ENCODE results near the gene PSMB8.

The PSMB8 gene

GRCh38 chr6:32853541-32854375, 9.9 kb upstream of the PSMB8 start, which contains the start of the genes PSMB9 and TAP1 (continued):
- TF ChIP-seq HIC1 (tag by site-specific recombination; IDR thresholded peaks at IDR 0.05) (peak; percentile 47; the same call in 1 of the 2 replicates), CTCF (tag by site-specific recombination; IDR thresholded peaks at IDR 0.05) (peak; percentile 98), ZNF266 (tag by site-specific recombination; IDR thresholded peaks at IDR 0.05; ENCODE audit: low read depth) (no peak), ZNF555 (tag by site-specific recombination; conservative IDR thresholded peaks at IDR 0.05) (no peak), SP3 (tag by site-specific recombination; IDR thresholded peaks at IDR 0.05) (peak; percentile 88), ZBTB26 (tag by site-specific recombination; optimal IDR thresholded peaks at IDR 0.05) (peak; percentile 80), ZNF837 (tag by site-specific recombination; IDR thresholded peaks at IDR 0.05) (no peak), ZNF501 (tag by site-specific recombination; IDR thresholded peaks at IDR 0.05) (peak; percentile 11), TSHZ1 (tag by site-specific recombination; IDR thresholded peaks at IDR 0.05; ENCODE audit: borderline replicate concordance) (0 out of 2 replicates have a peak, but pooled peaks have one; percentile 3), ZNF394 (tag by site-specific recombination; IDR thresholded peaks at IDR 0.05; ENCODE audit: borderline replicate concordance) (peak; percentile 93), KLF8 (tag by site-specific recombination; IDR thresholded peaks at IDR 0.05) (peak; percentile 96; the same call in 1 of the 2 replicates), ZEB2 (tag by site-specific recombination; IDR thresholded peaks at IDR 0.05) (0 out of 2 replicates have a peak, but pooled peaks have one; percentile 46), ZNF624 (tag by site-specific recombination; IDR thresholded peaks at IDR 0.05) (no peak), ZNF692 (tag by site-specific recombination; IDR thresholded peaks at IDR 0.05) (peak; percentile 78), ZBTB21 (tag by site-specific recombination; IDR thresholded peaks at IDR 0.05) (0 out of 2 replicates have a peak, but pooled peaks have one; percentile 19), PRDM1 (tag by site-specific recombination; IDR thresholded peaks at IDR 0.05) (peak; percentile 99), ZNF610 (tag by site-specific recombination; IDR thresholded peaks at IDR 0.05; ENCODE audit: borderline replicate concordance) (peak; percentile 57; the same call in 1 of the 2 replicates), ZBTB20 (tag by site-specific recombination; IDR thresholded peaks at IDR 0.05) (peak; percentile 99), GLI4 (tag by site-specific recombination; IDR thresholded peaks at IDR 0.05) (no peak), MZF1 (tag by site-specific recombination; IDR thresholded peaks at IDR 0.05; ENCODE audit: borderline replicate concordance) (no peak), SCRT1 (tag by site-specific recombination; IDR thresholded peaks at IDR 0.05; ENCODE audit: borderline replicate concordance) (no peak), ZNF621 (tag by site-specific recombination; IDR thresholded peaks at IDR 0.05) (no peak), ZXDB (tag by site-specific recombination; IDR thresholded peaks at IDR 0.05) (0 out of 2 replicates have a peak, but pooled peaks have one; percentile 49), ZNF366 (tag by site-specific recombination; conservative IDR thresholded peaks at IDR 0.05) (peak; percentile 78; the same call in 1 of the 2 replicates), ZBTB8A (tag by site-specific recombination; IDR thresholded peaks at IDR 0.05) (peak; percentile 88), ZNF341 (tag by site-specific recombination; IDR thresholded peaks at IDR 0.05; ENCODE audit: low read depth) (peak; percentile 58; the same call in 1 of the 2 replicates), PBX3 (CRISPR knock-in tag; IDR thresholded peaks at IDR 0.05) (0 out of 2 replicates have a peak, but pooled peaks have one; percentile 78)
